HEK293 (cell line): ENCODE data around the gene CACNA1H.

ENCODE experiments used
- CTCF ChIA-PET: fragments of 350-600 bp; formaldehyde crosslinking; extraction: SDS; loops from one replicate; lab custom pipeline; 2021; ENCODE audit warnings: antibody characterized with exemption; lab: Yijun Ruan, JAX
- POLR2A ChIA-PET: fragments of 300-600 bp; formaldehyde crosslinking; extraction: SDS; loops from one replicate; lab custom pipeline; 2020; ENCODE audit warnings: antibody characterized with exemption, inconsistent platforms; lab: Yijun Ruan, JAX
- H3K27ac ChIP-seq: fragments of 200-500 bp; sonication (Bioruptor generic); 2 replicates; pipeline ENCODE4 v1.5.1; 2014; ENCODE audit warnings: low read depth, low read length, control low read depth, inconsistent platforms; ENCODE audit errors: extremely low read depth
- H3K36me3 ChIP-seq, 2 experiments: fragments of 200-500 bp in 1 of 2; sonication (Bioruptor generic) in 1 of 2; 1 replicate in 1 of 2; 2 replicates in 1 of 2; pipeline ENCODE4 v1.5.1; 2014 to 2017; ENCODE audit warnings: inconsistent platforms in 2 of 2, low read length in 2 of 2; ENCODE audit not compliant: control insufficient read depth in 2 of 2, insufficient read depth in 1 of 2
- H3K4me1 ChIP-seq: fragments of 200-500 bp; sonication (Bioruptor generic); 2 replicates; pipeline ENCODE4 v1.5.1; 2014; ENCODE audit warnings: mild to moderate bottlenecking, low read length, inconsistent platforms; ENCODE audit not compliant: control insufficient read depth, insufficient read depth
- H3K4me3 ChIP-seq: 2 replicates; pipeline ENCODE4 v1.5.1; 2011; ENCODE audit warnings: low read depth, mild to moderate bottlenecking, control low read depth, low read length, moderate library complexity
- H3K9me3 ChIP-seq: fragments of 200-500 bp; sonication (Bioruptor generic); 2 replicates; pipeline ENCODE4 v1.5.1; 2014; ENCODE audit warnings: low read depth, low read length, inconsistent platforms; ENCODE audit not compliant: control insufficient read depth, insufficient read depth
- MZF1 ChIP-seq: fragments of 450-650 bp; formaldehyde crosslinking; IDR thresholded peaks from 2 replicates; pipeline ENCODE4 v1.5.1; 2017; ENCODE audit warnings: missing biosample characterization, missing genetic modification characterization, borderline replicate concordance
- ZBTB7A ChIP-seq: fragments of 450-650 bp; formaldehyde crosslinking; IDR thresholded peaks from 2 replicates; pipeline ENCODE4 v1.5.1; 2016; ENCODE audit warnings: low read depth, missing biosample characterization, missing genetic modification characterization
- ZEB2 ChIP-seq: fragments of 450-650 bp; formaldehyde crosslinking; IDR thresholded peaks from 2 replicates; pipeline ENCODE4 v1.5.1; 2016; ENCODE audit warnings: missing biosample characterization, missing genetic modification characterization
- ZIC2 ChIP-seq: fragments of 450-650 bp; formaldehyde crosslinking; IDR thresholded peaks from 2 replicates; pipeline ENCODE4 v1.5.1; 2016; ENCODE audit warnings: missing biosample characterization, missing genetic modification characterization
- ZNF223 ChIP-seq: fragments of 450-650 bp; formaldehyde crosslinking; IDR thresholded peaks from 2 replicates; pipeline ENCODE4 v1.5.1; 2016; ENCODE audit warnings: missing biosample characterization, missing genetic modification characterization
- ZNF366 ChIP-seq: fragments of 450-650 bp; formaldehyde crosslinking; conservative IDR thresholded peaks from 2 replicates; pipeline ENCODE4 v1.5.1; 2016; ENCODE audit warnings: missing biosample characterization, missing genetic modification characterization
- ZNF37A ChIP-seq: fragments of 450-650 bp; IDR thresholded peaks from 2 replicates; pipeline ENCODE4 v1.5.1; 2018; ENCODE audit warnings: missing biosample characterization, missing genetic modification characterization
- ZNF416 ChIP-seq: fragments of 450-650 bp; formaldehyde crosslinking; IDR thresholded peaks from 2 replicates; pipeline ENCODE4 v1.5.1; 2016; ENCODE audit warnings: missing biosample characterization, missing genetic modification characterization
- ZNF510 ChIP-seq: fragments of 450-650 bp; formaldehyde crosslinking; IDR thresholded peaks from 2 replicates; pipeline ENCODE4 v1.5.1; 2018; ENCODE audit warnings: mild to moderate bottlenecking, missing genetic modification characterization, missing biosample characterization; ENCODE audit not compliant: insufficient replicate concordance
- ZNF571 ChIP-seq: fragments of 450-650 bp; formaldehyde crosslinking; IDR thresholded peaks from 2 replicates; pipeline ENCODE4 v1.5.0; 2017; ENCODE audit warnings: missing biosample characterization, missing genetic modification characterization
- ZNF654 ChIP-seq: fragments of 450-650 bp; formaldehyde crosslinking; IDR thresholded peaks from 2 replicates; pipeline ENCODE4 v1.5.1; 2016; ENCODE audit warnings: low read depth, missing biosample characterization, missing genetic modification characterization
- ZNF660 ChIP-seq: fragments of 450-650 bp; IDR thresholded peaks from 2 replicates; pipeline ENCODE4 v1.5.1; 2018; ENCODE audit warnings: missing biosample characterization, mild to moderate bottlenecking, missing genetic modification characterization
- ZNF76 ChIP-seq: fragments of 450-650 bp; formaldehyde crosslinking; IDR thresholded peaks from 2 replicates; pipeline ENCODE4; 2016; ENCODE audit warnings: low read depth, missing biosample characterization, missing genetic modification characterization, borderline replicate concordance
- ZNF791 ChIP-seq: fragments of 450-650 bp; formaldehyde crosslinking; IDR thresholded peaks from 2 replicates; pipeline ENCODE4 v1.5.1; 2016; ENCODE audit warnings: missing biosample characterization, missing genetic modification characterization
- ZSCAN30 ChIP-seq: fragments of 450-650 bp; IDR thresholded peaks from 2 replicates; pipeline ENCODE4 v1.5.1; 2018; ENCODE audit warnings: missing biosample characterization, mild to moderate bottlenecking, missing genetic modification characterization, moderate library complexity
- TF ChIP-seq, protein P1 (sequence below): fragments of 450-650 bp; formaldehyde crosslinking; conservative IDR thresholded peaks from 2 replicates; pipeline ENCODE4 v1.5.1; 2016; ENCODE audit warnings: low read depth, missing biosample characterization, missing genetic modification characterization
- TF ChIP-seq, protein P2 (sequence below): sonication (generic); formaldehyde crosslinking; IDR thresholded peaks from 2 replicates; pipeline ENCODE4 v1.8.1; 2022; ENCODE audit warnings: mild to moderate bottlenecking, moderate library complexity, missing genetic modification reagents
- TF ChIP-seq, protein P3 (sequence below): fragments of 450-650 bp; formaldehyde crosslinking; IDR thresholded peaks from 2 replicates; pipeline ENCODE4 v1.5.1; 2016; ENCODE audit warnings: missing biosample characterization, missing genetic modification characterization
- TF ChIP-seq, protein P4 (sequence below): fragments of 450-650 bp; formaldehyde crosslinking; IDR thresholded peaks from 2 replicates; pipeline ENCODE4 v1.5.1; 2016; ENCODE audit warnings: missing biosample characterization, missing genetic modification characterization
- TF ChIP-seq, protein P5 (sequence below): fragments of 450-650 bp; formaldehyde crosslinking; IDR thresholded peaks from 2 replicates; pipeline ENCODE4 v1.5.1; 2017; ENCODE audit warnings: missing biosample characterization, missing genetic modification characterization
- TF ChIP-seq, protein P6 (sequence below): fragments of 450-650 bp; formaldehyde crosslinking; optimal IDR thresholded peaks from 2 replicates; pipeline ENCODE3; 2016; ENCODE audit warnings: missing biosample characterization, mild to moderate bottlenecking, missing genetic modification characterization
- TF ChIP-seq, protein P7 (sequence below): fragments of 450-650 bp; formaldehyde crosslinking; IDR thresholded peaks from 2 replicates; pipeline ENCODE4 v1.5.1; 2016; ENCODE audit warnings: missing biosample characterization, missing genetic modification characterization

The CACNA1H gene

DNA sequence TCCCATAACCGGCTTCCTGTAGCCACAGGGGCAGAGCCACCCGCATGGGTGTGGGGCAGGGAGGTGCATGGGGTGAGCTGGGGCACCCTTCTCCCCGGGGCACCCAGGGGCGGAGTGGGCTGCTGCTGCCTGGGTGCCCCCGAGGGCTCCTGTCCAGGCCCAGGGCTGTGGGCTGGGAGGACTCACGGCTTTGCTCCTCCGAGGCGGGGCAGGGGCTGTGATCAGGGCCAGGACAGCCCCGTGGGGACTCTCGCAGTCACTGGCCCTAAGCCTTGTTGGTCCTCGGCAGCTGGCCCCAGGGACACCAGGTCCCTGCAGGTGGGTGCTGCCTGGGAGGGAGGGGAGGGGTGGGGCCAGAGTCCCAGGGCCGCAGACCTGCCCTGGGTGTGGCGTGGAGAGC is 19.7 kb downstream of the CACNA1H start:
- no peaks in the 10 kb centered on the region for H3K9me3 ChIP-seq

DNA sequence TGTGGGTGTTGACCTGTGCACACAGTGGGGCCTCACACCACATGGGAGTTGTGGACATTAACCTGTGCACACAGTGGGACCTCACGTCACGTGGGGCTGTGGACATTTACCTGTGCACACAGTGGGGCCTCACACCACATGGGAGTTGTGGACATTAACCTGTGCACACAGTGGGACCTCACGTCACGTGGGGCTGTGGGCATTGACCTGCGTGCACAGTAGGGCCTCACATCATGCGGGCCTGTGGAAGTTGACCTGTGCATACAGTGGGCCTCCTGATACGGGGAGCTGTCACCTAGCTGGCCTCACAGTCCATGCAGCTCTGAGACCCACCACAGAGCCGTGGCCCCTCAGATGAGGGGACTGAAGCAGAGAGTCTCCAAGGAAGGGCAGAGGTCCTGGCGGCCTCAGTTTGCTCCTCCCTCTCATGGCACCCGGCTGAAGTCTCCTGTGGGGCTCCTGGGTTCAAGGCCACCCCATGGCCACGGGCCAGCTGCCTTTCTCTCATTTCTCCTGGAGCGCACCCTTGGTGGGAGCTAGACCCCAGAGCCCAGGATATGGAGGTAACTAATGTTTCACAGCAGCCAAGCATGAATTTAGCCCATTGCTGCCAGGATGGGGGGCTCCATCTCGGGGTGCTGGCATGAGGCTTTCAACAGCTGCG is 21.0 kb downstream of the CACNA1H start:
- H3K9me3 ChIP-seq = no peaks in the 10 kb centered on the region
- H3K36me3 ChIP-seq = no peaks in the 10 kb centered on the region
- ChIA-PET CTCF (no interaction called here), POLR2A (interaction anchor here (1.1 kb wide), 1 partner anchor 9 kb away, joined by 4 read pairs; no protein-coding TSS in a partner anchor)
- H3K27ac ChIP-seq = no peak overlapping the region
- no peak overlapping the region for H3K4me3 ChIP-seq
- no peaks in the 10 kb centered on the region for H3K4me1 ChIP-seq
- TF ChIP-seq, protein P1, sequence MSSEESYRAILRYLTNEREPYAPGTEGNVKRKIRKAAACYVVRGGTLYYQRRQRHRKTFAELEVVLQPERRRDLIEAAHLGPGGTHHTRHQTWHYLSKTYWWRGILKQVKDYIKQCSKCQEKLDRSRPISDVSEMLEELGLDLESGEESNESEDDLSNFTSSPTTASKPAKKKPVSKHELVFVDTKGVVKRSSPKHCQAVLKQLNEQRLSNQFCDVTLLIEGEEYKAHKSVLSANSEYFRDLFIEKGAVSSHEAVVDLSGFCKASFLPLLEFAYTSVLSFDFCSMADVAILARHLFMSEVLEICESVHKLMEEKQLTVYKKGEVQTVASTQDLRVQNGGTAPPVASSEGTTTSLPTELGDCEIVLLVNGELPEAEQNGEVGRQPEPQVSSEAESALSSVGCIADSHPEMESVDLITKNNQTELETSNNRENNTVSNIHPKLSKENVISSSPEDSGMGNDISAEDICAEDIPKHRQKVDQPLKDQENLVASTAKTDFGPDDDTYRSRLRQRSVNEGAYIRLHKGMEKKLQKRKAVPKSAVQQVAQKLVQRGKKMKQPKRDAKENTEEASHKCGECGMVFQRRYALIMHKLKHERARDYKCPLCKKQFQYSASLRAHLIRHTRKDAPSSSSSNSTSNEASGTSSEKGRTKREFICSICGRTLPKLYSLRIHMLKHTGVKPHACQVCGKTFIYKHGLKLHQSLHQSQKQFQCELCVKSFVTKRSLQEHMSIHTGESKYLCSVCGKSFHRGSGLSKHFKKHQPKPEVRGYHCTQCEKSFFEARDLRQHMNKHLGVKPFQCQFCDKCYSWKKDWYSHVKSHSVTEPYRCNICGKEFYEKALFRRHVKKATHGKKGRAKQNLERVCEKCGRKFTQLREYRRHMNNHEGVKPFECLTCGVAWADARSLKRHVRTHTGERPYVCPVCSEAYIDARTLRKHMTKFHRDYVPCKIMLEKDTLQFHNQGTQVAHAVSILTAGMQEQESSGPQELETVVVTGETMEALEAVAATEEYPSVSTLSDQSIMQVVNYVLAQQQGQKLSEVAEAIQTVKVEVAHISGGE (tag by site-specific recombination) = no peak
- TF ChIP-seq, protein P2, sequence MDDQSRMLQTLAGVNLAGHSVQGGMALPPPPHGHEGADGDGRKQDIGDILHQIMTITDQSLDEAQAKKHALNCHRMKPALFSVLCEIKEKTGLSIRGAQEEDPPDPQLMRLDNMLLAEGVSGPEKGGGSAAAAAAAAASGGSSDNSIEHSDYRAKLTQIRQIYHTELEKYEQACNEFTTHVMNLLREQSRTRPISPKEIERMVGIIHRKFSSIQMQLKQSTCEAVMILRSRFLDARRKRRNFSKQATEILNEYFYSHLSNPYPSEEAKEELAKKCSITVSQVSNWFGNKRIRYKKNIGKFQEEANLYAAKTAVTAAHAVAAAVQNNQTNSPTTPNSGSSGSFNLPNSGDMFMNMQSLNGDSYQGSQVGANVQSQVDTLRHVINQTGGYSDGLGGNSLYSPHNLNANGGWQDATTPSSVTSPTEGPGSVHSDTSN (CRISPR knock-in tag) = no peak
- TF ChIP-seq, protein P3, sequence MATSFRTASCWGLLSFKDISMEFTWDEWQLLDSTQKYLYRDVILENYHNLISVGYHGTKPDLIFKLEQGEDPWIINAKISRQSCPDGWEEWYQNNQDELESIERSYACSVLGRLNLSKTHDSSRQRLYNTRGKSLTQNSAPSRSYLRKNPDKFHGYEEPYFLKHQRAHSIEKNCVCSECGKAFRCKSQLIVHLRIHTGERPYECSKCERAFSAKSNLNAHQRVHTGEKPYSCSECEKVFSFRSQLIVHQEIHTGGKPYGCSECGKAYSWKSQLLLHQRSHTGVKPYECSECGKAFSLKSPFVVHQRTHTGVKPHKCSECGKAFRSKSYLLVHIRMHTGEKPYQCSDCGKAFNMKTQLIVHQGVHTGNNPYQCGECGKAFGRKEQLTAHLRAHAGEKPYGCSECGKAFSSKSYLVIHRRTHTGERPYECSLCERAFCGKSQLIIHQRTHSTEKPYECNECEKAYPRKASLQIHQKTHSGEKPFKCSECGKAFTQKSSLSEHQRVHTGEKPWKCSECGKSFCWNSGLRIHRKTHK (tag by site-specific recombination) = no peak
- TF ChIP-seq, protein P4, sequence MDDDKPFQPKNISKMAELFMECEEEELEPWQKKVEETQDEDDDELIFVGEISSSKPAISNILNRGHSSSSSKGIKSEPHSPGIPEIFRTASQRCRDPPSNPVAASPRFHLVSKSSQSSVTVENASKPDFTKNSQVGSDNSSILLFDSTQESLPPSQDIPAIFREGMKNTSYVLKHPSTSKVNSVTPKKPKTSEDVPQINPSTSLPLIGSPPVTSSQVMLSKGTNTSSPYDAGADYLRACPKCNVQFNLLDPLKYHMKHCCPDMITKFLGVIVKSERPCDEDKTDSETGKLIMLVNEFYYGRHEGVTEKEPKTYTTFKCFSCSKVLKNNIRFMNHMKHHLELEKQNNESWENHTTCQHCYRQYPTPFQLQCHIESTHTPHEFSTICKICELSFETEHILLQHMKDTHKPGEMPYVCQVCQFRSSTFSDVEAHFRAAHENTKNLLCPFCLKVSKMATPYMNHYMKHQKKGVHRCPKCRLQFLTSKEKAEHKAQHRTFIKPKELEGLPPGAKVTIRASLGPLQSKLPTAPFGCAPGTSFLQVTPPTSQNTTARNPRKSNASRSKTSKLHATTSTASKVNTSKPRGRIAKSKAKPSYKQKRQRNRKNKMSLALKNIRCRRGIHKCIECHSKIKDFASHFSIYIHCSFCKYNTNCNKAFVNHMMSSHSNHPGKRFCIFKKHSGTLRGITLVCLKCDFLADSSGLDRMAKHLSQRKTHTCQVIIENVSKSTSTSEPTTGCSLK (tag by site-specific recombination) = no peak
- no peak for TF ChIP-seq ZNF223 (tag by site-specific recombination)
- TF ChIP-seq ZNF660 (tag by site-specific recombination) = no peak
- no peak for TF ChIP-seq ZBTB7A
- no peak for TF ChIP-seq ZNF37A (tag by site-specific recombination)
- no peak for TF ChIP-seq ZSCAN30 (tag by site-specific recombination)
- TF ChIP-seq, protein P5, sequence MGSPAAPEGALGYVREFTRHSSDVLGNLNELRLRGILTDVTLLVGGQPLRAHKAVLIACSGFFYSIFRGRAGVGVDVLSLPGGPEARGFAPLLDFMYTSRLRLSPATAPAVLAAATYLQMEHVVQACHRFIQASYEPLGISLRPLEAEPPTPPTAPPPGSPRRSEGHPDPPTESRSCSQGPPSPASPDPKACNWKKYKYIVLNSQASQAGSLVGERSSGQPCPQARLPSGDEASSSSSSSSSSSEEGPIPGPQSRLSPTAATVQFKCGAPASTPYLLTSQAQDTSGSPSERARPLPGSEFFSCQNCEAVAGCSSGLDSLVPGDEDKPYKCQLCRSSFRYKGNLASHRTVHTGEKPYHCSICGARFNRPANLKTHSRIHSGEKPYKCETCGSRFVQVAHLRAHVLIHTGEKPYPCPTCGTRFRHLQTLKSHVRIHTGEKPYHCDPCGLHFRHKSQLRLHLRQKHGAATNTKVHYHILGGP (tag by site-specific recombination) = no peak
- TF ChIP-seq, protein P6, sequence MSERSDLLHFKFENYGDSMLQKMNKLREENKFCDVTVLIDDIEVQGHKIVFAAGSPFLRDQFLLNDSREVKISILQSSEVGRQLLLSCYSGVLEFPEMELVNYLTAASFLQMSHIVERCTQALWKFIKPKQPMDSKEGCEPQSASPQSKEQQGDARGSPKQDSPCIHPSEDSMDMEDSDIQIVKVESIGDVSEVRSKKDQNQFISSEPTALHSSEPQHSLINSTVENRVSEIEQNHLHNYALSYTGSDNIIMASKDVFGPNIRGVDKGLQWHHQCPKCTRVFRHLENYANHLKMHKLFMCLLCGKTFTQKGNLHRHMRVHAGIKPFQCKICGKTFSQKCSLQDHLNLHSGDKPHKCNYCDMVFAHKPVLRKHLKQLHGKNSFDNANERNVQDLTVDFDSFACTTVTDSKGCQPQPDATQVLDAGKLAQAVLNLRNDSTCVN (tag by site-specific recombination) = no peak
- no peak for TF ChIP-seq ZNF416
- TF ChIP-seq ZNF366 (tag by site-specific recombination) = no peak
- TF ChIP-seq, protein P7, sequence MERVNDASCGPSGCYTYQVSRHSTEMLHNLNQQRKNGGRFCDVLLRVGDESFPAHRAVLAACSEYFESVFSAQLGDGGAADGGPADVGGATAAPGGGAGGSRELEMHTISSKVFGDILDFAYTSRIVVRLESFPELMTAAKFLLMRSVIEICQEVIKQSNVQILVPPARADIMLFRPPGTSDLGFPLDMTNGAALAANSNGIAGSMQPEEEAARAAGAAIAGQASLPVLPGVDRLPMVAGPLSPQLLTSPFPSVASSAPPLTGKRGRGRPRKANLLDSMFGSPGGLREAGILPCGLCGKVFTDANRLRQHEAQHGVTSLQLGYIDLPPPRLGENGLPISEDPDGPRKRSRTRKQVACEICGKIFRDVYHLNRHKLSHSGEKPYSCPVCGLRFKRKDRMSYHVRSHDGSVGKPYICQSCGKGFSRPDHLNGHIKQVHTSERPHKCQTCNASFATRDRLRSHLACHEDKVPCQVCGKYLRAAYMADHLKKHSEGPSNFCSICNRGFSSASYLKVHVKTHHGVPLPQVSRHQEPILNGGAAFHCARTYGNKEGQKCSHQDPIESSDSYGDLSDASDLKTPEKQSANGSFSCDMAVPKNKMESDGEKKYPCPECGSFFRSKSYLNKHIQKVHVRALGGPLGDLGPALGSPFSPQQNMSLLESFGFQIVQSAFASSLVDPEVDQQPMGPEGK (tag by site-specific recombination) = no peak
- TF ChIP-seq MZF1 (tag by site-specific recombination) = no peak

More for the DNA sequence above, 19.7 kb downstream of the CACNA1H start:
- ChIA-PET CTCF (interaction anchor here (0.6 kb wide), 1 partner anchor 61 kb away, joined by 3 read pairs; no protein-coding TSS in a partner anchor), POLR2A (no interaction called here)
- Histone ChIP-seq H3K36me3 (no peaks in the 10 kb centered on the region), H3K4me3 (no peak overlapping the region), H3K4me1 (no peaks in the 10 kb centered on the region), H3K27ac (no peak overlapping the region)
- TF ChIP-seq ZIC2 (tag by site-specific recombination) (peak; percentile 50; the same call in 1 of the 2 replicates), ZNF791 (no peak), ZNF571 (no peak), ZNF654 (tag by site-specific recombination) (no peak), ZNF510 (tag by site-specific recombination) (no peak), ZEB2 (tag by site-specific recombination) (no peak), ZNF76 (tag by site-specific recombination) (no peak)
